Measurements from ENCODE around the gene STKLD1. TPM values are rescaled to one million over a fixed set of nuclear protein-coding genes. Genes with fewer than 3 reads are reported as not detected.
"Not testable (repeated sequence)": the region's sequence is repeated elsewhere in the genome, so short reads cannot be mapped to it uniquely, and the experiment has no call there.

STKLD1 gene
- polyA plus RNA-seq, 4 donors = 0.79 to 8.1 (median 3.0) TPM

DNA sequence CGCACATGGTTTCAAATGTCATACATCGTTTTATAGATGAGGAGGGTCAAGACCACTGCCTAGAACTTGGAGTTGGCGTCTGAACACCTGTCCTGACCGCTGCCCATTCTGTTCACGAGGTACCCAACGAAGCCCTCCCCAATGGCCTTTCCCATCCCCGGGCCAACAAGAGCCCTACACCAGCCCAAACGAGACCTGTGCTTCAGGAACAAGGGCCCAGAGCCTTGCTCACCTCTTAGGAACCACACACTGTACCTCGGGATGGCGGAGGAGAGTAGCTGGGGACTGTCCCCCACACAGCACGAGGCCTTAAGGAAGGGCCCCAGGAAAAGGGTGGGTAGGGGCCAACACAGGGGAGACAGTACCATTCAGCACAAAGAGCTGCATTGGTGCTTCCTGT is 43.2 kb upstream of the STKLD1 start:
- whole genome bisulfite sequencing, 3 donors = 79 to 93% (median 88%) methylated on average over 11 of the region's 11 CpGs
- DNase-seq (no peak), FAIRE-seq (no peak)
- Histone ChIP-seq H3K4me3 (ENCODE audit: low read depth in 1 of 3, low read length in 3 of 3) (no peak overlapping the region), H3K27me3 (ENCODE audit: control insufficient read depth in 3 of 3, insufficient read depth in 3 of 3, low read length in 3 of 3) (no peaks in the 10 kb centered on the region), H3K4me1 (ENCODE audit: control insufficient read depth in 3 of 3, insufficient read depth in 2 of 3, low read depth in 1 of 3, low read length in 2 of 3) (peaks cover 3 to 20% (median 6%) of the 10 kb centered on the region in 3 donors), H3K9me3 (ENCODE audit: control insufficient read depth in 2 of 2, insufficient read depth in 1 of 2, low read depth in 1 of 2, low read length in 1 of 2) (peaks cover 0 to 11% of the 10 kb centered on the region in 2 donors), H3K27ac (ENCODE audit: low read depth in 1 of 3, low read length in 2 of 3) (peak overlapping the region in 2 of 3 donors; percentile 71 to 88), H3K36me3 (ENCODE audit: control insufficient read depth in 3 of 3, insufficient read depth in 2 of 3, low read depth in 1 of 3, low read length in 3 of 3) (peaks cover 19 to 48% (median 23%) of the 10 kb centered on the region in 3 donors)

- peak overlapping the region; percentile 65 to 88 (median 71) for H3K27ac ChIP-seq (ENCODE audit: low read depth in 1 of 3, low read length in 2 of 3)
- DNase-seq = no peak
Measured at GRCh38 chr9:133333566-133333965, 42.6 kb upstream of the STKLD1 start.

DNA sequence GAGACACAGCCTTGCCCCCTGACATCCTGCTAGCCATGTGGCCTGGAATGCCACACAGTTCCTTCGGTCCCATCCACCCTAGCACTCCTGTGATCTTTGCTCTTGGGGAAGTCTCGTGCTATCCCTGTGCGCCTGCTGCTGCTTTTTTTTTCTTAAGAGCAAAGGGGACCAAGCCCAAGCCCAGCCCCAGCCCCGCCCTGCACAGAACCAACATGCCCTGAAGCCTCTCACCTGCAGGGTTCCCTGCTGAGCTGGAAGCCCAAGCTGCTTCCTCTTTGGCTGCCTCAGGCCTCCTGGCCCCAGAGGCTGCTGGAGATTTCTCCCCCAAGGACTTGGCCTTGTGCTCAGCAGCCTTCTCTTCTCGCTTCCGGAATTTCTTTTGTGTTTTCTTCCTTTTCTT is 42.0 kb upstream of the STKLD1 start:
- peak; percentile 94 to 97 for DNase-seq
- peaks cover 3 to 20% (median 6%) of the 10 kb centered on the region in 3 donors for H3K4me1 ChIP-seq (ENCODE audit: control insufficient read depth in 3 of 3, insufficient read depth in 2 of 3, low read depth in 1 of 3, low read length in 2 of 3)
- H3K4me3 ChIP-seq (ENCODE audit: low read depth in 1 of 3, low read length in 3 of 3) = peak overlapping the region in 2 of 3 donors; percentile 82 to 100
- peaks cover 21 to 50% (median 23%) of the 10 kb centered on the region in 3 donors for H3K36me3 ChIP-seq (ENCODE audit: control insufficient read depth in 3 of 3, insufficient read depth in 2 of 3, low read depth in 1 of 3, low read length in 3 of 3)
- FAIRE-seq = no peak
- peaks cover 0 to 1% of the 10 kb centered on the region in 2 donors for H3K9me3 ChIP-seq (ENCODE audit: control insufficient read depth in 2 of 2, insufficient read depth in 1 of 2, low read depth in 1 of 2, low read length in 1 of 2)
- peak overlapping the region; percentile 65 to 88 (median 71) for H3K27ac ChIP-seq (ENCODE audit: low read depth in 1 of 3, low read length in 2 of 3)
- 10 to 61% (median 40%) methylated on average over 6 of the region's 6 CpGs for WGBS, 3 donors
- no peaks in the 10 kb centered on the region for H3K27me3 ChIP-seq (ENCODE audit: control insufficient read depth in 3 of 3, insufficient read depth in 3 of 3, low read length in 3 of 3)

More at GRCh38 chr9:133333566-133333965, 42.6 kb upstream of the STKLD1 start:
- FAIRE-seq = no peak
- Histone ChIP-seq H3K9me3 (ENCODE audit: control insufficient read depth in 2 of 2, insufficient read depth in 1 of 2, low read depth in 1 of 2, low read length in 1 of 2) (peaks cover 0 to 6% of the 10 kb centered on the region in 2 donors), H3K36me3 (ENCODE audit: control insufficient read depth in 3 of 3, insufficient read depth in 2 of 3, low read depth in 1 of 3, low read length in 3 of 3) (peaks cover 19 to 50% (median 23%) of the 10 kb centered on the region in 3 donors), H3K4me3 (ENCODE audit: low read depth in 1 of 3, low read length in 3 of 3) (peak overlapping the region in 1 of 3 donors; percentile 14), H3K27me3 (ENCODE audit: control insufficient read depth in 3 of 3, insufficient read depth in 3 of 3, low read length in 3 of 3) (no peaks in the 10 kb centered on the region), H3K4me1 (ENCODE audit: control insufficient read depth in 3 of 3, insufficient read depth in 2 of 3, low read depth in 1 of 3, low read length in 2 of 3) (peaks cover 3 to 20% (median 6%) of the 10 kb centered on the region in 3 donors)
- WGBS, 3 donors = 72 to 83% (median 77%) methylated on average over 10 of the region's 10 CpGs

DNA sequence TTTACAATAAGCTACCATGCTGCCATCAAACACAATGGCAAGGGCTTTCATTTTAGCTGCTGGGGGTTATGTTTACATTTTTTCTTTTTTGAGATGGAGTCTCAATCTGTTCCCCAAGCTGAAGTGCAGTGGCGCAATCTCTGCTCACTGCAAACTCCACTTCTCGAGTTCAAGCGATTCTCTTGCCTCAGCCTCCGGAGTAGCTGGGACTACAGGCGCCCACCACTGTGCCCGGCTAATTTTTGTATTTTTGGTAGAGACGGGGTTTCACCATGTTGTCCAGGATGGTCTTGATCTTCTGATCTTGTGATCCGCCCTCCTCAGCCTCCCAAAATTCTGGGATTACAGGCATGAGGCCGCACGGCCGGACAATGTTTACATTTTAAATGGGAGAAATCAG is 41.3 kb upstream of the STKLD1 start:
- not testable (repeated sequence) for H3K9me3 ChIP-seq (ENCODE audit: control insufficient read depth in 2 of 2, insufficient read depth in 1 of 2, low read depth in 1 of 2, low read length in 1 of 2); DNase-seq; FAIRE-seq; H3K27me3 ChIP-seq (ENCODE audit: control insufficient read depth in 3 of 3, insufficient read depth in 3 of 3, low read length in 3 of 3)
- Histone ChIP-seq H3K36me3 (ENCODE audit: control insufficient read depth in 3 of 3, insufficient read depth in 2 of 3, low read depth in 1 of 3, low read length in 3 of 3) (peaks cover 22 to 53% (median 24%) of the 10 kb centered on the region in 3 donors), H3K4me1 (ENCODE audit: control insufficient read depth in 3 of 3, insufficient read depth in 2 of 3, low read depth in 1 of 3, low read length in 2 of 3) (peaks cover 3 to 20% (median 6%) of the 10 kb centered on the region in 3 donors), H3K27ac (ENCODE audit: low read depth in 1 of 3, low read length in 2 of 3) (peak overlapping the region in 2 of 3 donors; percentile 71 to 88), H3K4me3 (ENCODE audit: low read depth in 1 of 3, low read length in 3 of 3) (peak overlapping the region in 2 of 3 donors; percentile 82 to 100)
- 28 to 59% (median 44%) methylated on average over 11 of the region's 11 CpGs for WGBS, 3 donors

- peak within 1 kb of the TSS; percentile 71 to 88 (median 74) for H3K27ac ChIP-seq (ENCODE audit: low read depth in 1 of 3, low read length in 2 of 3)
- 5 to 6% (median 6%) methylated on average over 69 to 70 of the region's 70 CpGs for WGBS, 3 donors
- no peak for FAIRE-seq
- H3K36me3 ChIP-seq (ENCODE audit: control insufficient read depth in 3 of 3, insufficient read depth in 2 of 3, low read depth in 1 of 3, low read length in 3 of 3) = peaks cover 18 to 59% (median 22%) of the 10 kb centered on the region in 3 donors
- DNase-seq = peak; percentile 94 to 97
- H3K27me3 ChIP-seq (ENCODE audit: control insufficient read depth in 3 of 3, insufficient read depth in 3 of 3, low read length in 3 of 3) = no peaks in the 10 kb centered on the region
- peak within 1 kb of the TSS; percentile 82 to 100 (median 89) for H3K4me3 ChIP-seq (ENCODE audit: low read depth in 1 of 3, low read length in 3 of 3)
- H3K9me3 ChIP-seq (ENCODE audit: control insufficient read depth in 2 of 2, insufficient read depth in 1 of 2, low read depth in 1 of 2, low read length in 1 of 2) = no peaks in the 10 kb centered on the region
- peaks cover 3 to 20% (median 6%) of the 10 kb centered on the region in 3 donors for H3K4me1 ChIP-seq (ENCODE audit: control insufficient read depth in 3 of 3, insufficient read depth in 2 of 3, low read depth in 1 of 3, low read length in 2 of 3)
Measured at GRCh38 chr9:133335924-133336811, 40.0 kb upstream of the STKLD1 start, which contains the start of gene SURF6. Gene SURF6, minus strand, starts transcription at chr9:133336188. Its CDS starts 56 bp downstream, at chr9:133336132.

DNA sequence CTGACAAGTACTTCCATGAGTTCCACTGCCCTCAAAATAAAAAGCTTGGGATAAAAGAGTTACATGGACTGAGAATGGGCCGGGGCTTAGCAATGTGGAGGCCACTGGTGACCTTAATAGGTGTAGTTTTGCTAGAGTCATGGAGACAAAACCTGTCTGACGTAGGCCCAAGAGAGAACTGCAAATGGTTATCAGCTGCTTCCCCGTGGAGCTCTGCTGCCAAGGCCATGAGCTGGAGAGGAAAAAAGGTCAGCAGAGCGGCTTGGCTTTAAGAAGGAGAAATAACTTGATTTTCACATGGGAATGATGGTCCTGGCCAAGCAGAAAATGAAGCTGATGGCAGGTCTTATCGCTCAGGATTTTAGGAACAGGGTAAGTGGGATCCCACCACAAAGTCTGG is 36.5 kb upstream of the STKLD1 start:
- DNase-seq = no peak
- H3K27ac ChIP-seq (ENCODE audit: low read depth in 1 of 3, low read length in 2 of 3) = no peak overlapping the region
- 87 to 89% (median 88%) methylated on average over 5 of the region's 5 CpGs for whole genome bisulfite sequencing, 3 donors
- no peaks in the 10 kb centered on the region for H3K9me3 ChIP-seq (ENCODE audit: control insufficient read depth in 2 of 2, insufficient read depth in 1 of 2, low read depth in 1 of 2, low read length in 1 of 2)
- peaks cover 0 to 5% (median 3%) of the 10 kb centered on the region in 3 donors for H3K4me1 ChIP-seq (ENCODE audit: control insufficient read depth in 3 of 3, insufficient read depth in 2 of 3, low read depth in 1 of 3, low read length in 2 of 3)
- FAIRE-seq = no peak
- peaks cover 4 to 60% (median 4%) of the 10 kb centered on the region in 3 donors for H3K36me3 ChIP-seq (ENCODE audit: control insufficient read depth in 3 of 3, insufficient read depth in 2 of 3, low read depth in 1 of 3, low read length in 3 of 3)
- no peak overlapping the region for H3K4me3 ChIP-seq (ENCODE audit: low read depth in 1 of 3, low read length in 3 of 3)
- no peaks in the 10 kb centered on the region for H3K27me3 ChIP-seq (ENCODE audit: control insufficient read depth in 3 of 3, insufficient read depth in 3 of 3, low read length in 3 of 3)

GRCh38 chr9:133340256-133340655 is 35.9 kb upstream of the STKLD1 start:
- WGBS, 3 donors = 63 to 90% (median 72%) methylated on average over 3 of the region's 3 CpGs
- DNase-seq = no peak
- Histone ChIP-seq H3K36me3 (ENCODE audit: control insufficient read depth in 3 of 3, insufficient read depth in 2 of 3, low read depth in 1 of 3, low read length in 3 of 3) (peaks cover 4 to 64% (median 4%) of the 10 kb centered on the region in 3 donors), H3K9me3 (ENCODE audit: control insufficient read depth in 2 of 2, insufficient read depth in 1 of 2, low read depth in 1 of 2, low read length in 1 of 2) (no peaks in the 10 kb centered on the region), H3K4me3 (ENCODE audit: low read depth in 1 of 3, low read length in 3 of 3) (no peak overlapping the region), H3K27ac (ENCODE audit: low read depth in 1 of 3, low read length in 2 of 3) (peak overlapping the region in 1 of 3 donors; percentile 3), H3K27me3 (ENCODE audit: control insufficient read depth in 3 of 3, insufficient read depth in 3 of 3, low read length in 3 of 3) (no peaks in the 10 kb centered on the region), H3K4me1 (ENCODE audit: control insufficient read depth in 3 of 3, insufficient read depth in 2 of 3, low read depth in 1 of 3, low read length in 2 of 3) (no peaks in the 10 kb centered on the region)
- FAIRE-seq = no peak

GRCh38 chr9:133340916-133341315 is 35.2 kb upstream of the STKLD1 start:
- Histone ChIP-seq H3K4me3 (ENCODE audit: low read depth in 1 of 3, low read length in 3 of 3) (no peak overlapping the region), H3K9me3 (ENCODE audit: control insufficient read depth in 2 of 2, insufficient read depth in 1 of 2, low read depth in 1 of 2, low read length in 1 of 2) (no peaks in the 10 kb centered on the region), H3K4me1 (ENCODE audit: control insufficient read depth in 3 of 3, insufficient read depth in 2 of 3, low read depth in 1 of 3, low read length in 2 of 3) (no peaks in the 10 kb centered on the region), H3K27me3 (ENCODE audit: control insufficient read depth in 3 of 3, insufficient read depth in 3 of 3, low read length in 3 of 3) (no peaks in the 10 kb centered on the region), H3K27ac (ENCODE audit: low read depth in 1 of 3, low read length in 2 of 3) (no peak overlapping the region), H3K36me3 (ENCODE audit: control insufficient read depth in 3 of 3, insufficient read depth in 2 of 3, low read depth in 1 of 3, low read length in 3 of 3) (peaks cover 4 to 71% (median 6%) of the 10 kb centered on the region in 3 donors)
- 87 to 92% (median 89%) methylated on average over 13 of the region's 13 CpGs for whole genome bisulfite sequencing, 3 donors
- DNase-seq (no peak), FAIRE-seq (no peak)
